GM18867 (cell line): ENCODE data around the gene HNRNPLL.

Source experiments
- ATAC-seq: cut with Tn5 transposase; IDR thresholded peaks from one replicate; pipeline ENCODE4 v1.9.1; 2021; ENCODE audit warnings: mild to moderate bottlenecking, moderate library complexity; ENCODE audit not compliant: unreplicated experiment

The HNRNPLL gene

GRCh38 chr2:38533757-38534545, 68.8 kb downstream of the HNRNPLL start:
- ATAC-seq: no peak

DNA sequence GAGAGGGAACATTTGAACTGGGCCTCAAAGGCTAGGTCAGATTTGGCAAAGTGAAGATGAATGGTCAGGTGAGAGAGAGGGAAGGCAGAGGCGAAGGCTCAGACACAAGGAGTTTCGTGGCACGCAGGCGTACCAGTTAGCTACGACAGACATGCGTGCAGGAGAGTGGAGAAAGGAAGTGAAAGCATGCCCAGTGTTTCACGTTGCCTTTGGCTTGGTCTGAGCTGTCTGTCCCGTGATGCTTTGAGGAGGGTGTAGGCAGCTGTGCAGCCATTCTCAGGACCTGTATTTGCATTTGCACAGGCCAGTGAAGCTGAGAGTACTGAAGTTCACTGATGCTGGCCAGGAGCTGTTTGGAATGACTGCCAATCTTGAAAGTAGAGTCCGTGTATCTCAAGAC, 69.5 kb downstream of the HNRNPLL start:
- peak; percentile 99 for ATAC-seq

DNA sequence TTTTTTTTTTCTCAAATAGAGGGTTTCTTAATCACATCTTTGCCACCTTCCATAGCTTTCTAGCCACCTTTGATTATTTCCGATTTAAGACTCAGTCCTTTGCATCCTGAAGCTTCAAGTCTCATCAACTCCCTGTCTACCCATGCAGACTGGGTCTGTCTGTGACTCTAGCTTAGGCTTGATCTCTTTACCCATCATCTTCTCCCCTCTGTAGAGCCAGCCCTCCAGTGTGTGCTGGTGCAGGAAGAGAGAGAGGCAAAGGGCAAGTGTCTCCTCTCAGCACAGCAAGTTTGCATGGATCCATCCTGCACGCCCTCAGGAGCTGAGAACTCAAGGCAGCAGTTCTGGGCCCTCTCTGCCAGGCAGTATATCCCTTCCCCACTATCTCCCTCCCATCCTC, 70.4 kb downstream of the HNRNPLL start:
- ATAC-seq: no peak

GRCh38 chr2:38529208-38529607, 73.5 kb downstream of the HNRNPLL start:
- ATAC-seq: no peak

GRCh38 chr2:38528534-38528933, 74.2 kb downstream of the HNRNPLL start:
- ATAC-seq: no peak

- no peak for ATAC-seq
These were observed 74.7 kb downstream of the HNRNPLL start for GRCh38 chr2:38528008-38528442.

GRCh38 chr2:38527338-38528007, 75.3 kb downstream of the HNRNPLL start:
- ATAC-seq: no peak

GRCh38 chr2:38526195-38526594, 76.5 kb downstream of the HNRNPLL start:
- no peak for ATAC-seq

GRCh38 chr2:38524580-38524979, 78.1 kb downstream of the HNRNPLL start:
- ATAC-seq: no peak

- no peak for ATAC-seq
These were observed 78.8 kb downstream of the HNRNPLL start for GRCh38 chr2:38523728-38524437.

- no peak for ATAC-seq
These were observed 79.9 kb downstream of the HNRNPLL start for GRCh38 chr2:38522754-38523349.

- ATAC-seq: no peak
These were observed 80.9 kb downstream of the HNRNPLL start for GRCh38 chr2:38521835-38522234.

DNA sequence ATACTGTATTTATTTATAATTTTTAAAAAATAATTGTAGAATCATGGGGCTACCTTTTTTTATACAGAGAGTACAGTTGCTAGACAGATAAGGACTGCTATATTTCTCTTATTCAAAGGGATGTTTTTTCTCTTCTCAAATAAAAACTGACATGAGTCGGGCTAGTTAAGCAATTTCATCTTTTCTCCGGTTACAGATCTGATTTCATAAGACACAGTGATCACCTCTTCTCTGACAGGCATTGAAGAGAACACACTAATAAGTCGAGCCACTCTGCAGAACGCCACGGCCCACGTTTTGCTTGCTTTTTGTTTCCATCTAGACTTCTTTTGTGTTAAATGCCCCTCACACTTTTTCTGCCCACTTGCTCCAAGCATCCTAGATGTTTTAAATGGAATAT, 85.4 kb downstream of the HNRNPLL start:
- ATAC-seq: no peak

DNA sequence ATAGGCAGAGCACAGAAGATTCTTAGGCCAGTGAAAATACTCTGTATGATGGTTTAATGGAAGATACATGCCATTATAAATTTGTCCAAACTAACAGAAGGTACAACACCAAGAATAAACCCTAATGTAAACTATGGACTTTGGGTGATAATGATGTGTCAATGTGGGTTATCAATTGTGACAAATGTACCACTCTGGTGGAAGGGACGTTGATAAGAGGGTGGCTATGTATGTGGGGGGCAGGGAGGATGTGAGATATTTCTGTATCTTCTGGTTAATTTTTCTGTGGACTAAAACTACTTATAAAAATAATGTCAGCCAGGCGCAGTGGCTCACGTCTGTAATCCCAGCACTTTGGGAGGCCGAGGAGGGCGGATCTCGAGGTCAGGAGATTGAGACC, 86.2 kb downstream of the HNRNPLL start:
- ATAC-seq: no peak

GRCh38 chr2:38516122-38516521, 86.6 kb downstream of the HNRNPLL start:
- no peak for ATAC-seq

- no peak for ATAC-seq
These were observed 87.3 kb downstream of the HNRNPLL start for GRCh38 chr2:38515155-38516074.

DNA sequence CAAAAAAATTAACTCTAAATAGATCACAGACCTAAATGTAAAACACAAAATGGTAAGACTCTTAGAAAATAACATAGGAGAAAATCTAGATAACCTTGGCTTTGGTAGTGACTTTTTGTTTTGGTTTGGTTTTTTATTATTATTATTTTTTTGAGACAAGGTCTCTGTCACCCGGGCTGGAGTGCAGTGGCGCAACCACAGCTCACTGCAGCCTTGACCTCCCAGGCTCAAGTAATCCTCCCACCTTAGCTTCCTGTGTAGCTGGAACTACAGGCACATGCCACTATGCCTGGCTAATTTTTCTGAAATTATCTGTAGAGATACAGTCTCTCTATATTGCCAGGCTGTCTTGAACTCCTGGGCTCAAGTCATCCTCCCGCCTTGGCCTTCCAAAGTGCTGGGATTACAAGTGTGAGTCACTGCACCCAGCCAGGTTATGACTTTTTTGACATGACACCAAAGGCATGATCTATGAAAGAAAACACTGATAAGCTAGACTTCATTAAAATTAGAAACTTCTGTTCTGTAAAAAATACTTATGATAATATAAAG, 88.0 kb downstream of the HNRNPLL start:
- ATAC-seq: no peak

GRCh38 chr2:38512211-38512610, 90.5 kb downstream of the HNRNPLL start:
- ATAC-seq: no peak
